GM12874 (cell line): ENCODE data around the gene CORT.

Experiments
- CTCF ChIP-seq: IDR thresholded peaks from 2 replicates; pipeline ENCODE4 v1.5.1; 2011; ENCODE audit warnings: low read depth, mild to moderate bottlenecking, control low read depth, low read length, moderate library complexity; ENCODE audit not compliant: insufficient read depth

The CORT gene, protein sequence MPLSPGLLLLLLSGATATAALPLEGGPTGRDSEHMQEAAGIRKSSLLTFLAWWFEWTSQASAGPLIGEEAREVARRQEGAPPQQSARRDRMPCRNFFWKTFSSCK

DNA sequence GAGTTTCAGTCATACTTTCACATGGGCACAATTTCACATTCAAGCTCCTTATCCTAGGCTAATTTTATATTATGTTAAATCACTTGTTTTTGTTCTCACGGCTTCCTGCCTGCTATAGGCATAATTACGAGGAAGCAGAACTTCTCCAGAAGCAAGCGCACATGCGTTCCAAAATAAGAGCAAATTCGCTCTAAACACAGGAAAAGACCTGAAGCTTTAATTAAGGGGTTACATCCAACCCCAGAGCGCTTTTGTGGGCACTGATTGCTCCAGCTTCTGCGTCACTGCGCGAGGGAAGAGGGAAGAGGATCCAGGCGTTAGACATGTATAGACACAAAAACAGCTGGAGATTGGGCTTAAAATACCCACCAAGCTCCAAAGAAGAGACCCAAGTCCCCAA is at the start of gene CORT:
TSS of gene CORT (plus strand) at position 281 of the 400 bp plus-strand sequence. CDS start 193 bp downstream, outside the sequence.
- no peak for TF ChIP-seq CTCF

DNA sequence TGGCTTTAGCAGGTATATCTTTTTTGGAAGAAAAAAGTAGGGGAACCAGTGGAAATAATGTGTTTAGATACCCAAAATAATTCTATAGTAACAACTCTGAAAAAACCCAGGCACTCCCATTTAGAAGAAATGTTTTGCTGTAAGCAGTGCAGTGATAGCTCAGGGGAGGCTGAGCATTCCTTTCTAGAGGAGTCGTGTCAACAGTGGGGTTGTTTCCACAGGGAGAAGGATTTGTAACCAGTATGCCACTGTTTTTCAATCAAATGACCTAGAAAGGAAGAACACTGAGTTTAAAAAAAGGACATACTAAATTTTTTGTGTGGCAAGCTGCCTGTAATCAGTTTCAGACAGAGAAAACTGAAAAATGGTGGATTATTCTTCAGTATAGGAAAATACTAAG is 48.5 kb upstream of the CORT start:
- no peak for TF ChIP-seq CTCF

DNA sequence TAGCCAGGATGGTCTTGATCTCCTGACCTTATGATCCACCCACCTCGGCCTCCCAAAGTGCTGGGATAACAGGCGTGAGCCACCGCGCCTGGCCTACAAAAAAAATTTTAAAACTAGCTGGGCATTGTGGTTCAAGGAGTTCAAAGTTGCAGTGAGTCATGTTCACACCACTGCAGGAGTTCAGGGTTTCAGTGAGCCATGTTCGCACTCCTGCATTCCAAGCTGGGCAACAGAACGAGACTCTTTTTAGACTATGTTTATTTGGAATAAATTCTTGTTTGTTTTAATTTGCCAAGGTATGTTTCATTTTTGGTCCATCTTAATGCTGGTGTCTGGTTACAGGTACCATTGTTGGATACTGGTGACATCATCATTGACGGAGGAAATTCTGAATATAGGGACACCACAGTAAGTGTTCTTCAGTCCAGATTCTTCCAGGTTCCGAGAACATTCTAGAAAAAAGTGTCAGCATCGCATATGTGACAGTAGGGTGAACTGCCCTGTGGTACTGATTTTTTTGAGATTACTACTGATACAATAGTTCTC is 47.0 kb upstream of the CORT start:
- no peak for TF ChIP-seq CTCF

DNA sequence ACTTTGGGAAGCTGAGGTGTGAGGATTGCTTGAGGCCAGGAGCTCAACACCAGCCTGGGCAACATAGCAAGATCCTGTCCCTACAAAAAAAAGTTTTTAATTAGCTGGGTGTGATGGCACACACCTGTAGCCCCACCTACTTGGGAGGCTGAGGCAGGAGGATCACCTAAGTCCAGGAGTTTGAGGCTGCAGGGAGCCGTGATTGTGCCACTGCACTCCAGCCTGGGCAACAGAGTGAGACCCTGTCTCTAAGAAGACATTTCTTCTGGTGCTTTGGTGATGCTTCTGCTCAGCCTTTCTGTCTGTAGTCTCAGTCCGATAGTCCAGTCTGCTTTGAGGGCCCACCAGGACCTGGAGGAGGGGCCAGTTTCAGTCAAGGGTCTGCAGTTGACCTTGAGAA is 42.6 kb upstream of the CORT start:
- TF ChIP-seq CTCF: no peak

DNA sequence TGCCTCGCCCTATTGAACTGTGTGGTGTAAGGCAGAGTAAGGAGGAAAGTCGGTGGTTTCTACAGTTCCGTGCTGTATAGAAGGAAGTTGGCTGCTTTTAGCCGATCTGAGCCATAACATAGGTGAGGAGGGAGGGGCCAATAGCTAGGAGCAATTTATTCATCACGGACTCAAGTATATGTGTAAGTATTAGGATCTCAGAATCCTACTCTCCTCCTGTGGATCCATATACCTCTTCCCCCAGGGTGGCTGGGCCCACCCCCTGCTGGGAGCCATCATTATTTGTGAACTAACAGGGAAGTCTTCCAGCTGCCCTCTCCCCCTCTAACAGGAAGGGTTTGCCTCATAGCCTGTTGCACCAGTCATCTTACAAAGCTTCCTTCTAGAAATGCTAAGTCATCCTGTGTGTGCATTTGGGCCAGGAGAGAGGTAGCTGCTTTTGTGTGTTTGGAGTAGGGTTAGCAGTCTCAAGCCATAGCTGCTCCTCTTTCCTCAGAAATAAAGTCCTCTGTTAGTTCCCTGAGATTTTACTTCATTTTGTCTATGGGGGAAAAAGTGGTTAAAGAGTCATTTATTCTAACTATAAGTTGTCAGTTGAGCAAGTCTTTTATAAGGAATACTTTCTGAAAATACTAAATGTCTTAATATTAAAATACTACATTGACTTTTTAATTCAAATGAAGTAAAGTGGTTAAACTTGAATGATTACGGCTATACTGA is 34.5 kb upstream of the CORT start:
- no peak for TF ChIP-seq CTCF

- TF ChIP-seq CTCF: no peak
These were observed 30.5 kb upstream of the CORT start for GRCh38 chr1:10419351-10419750.

GRCh38 chr1:10421637-10422036 is 28.2 kb upstream of the CORT start:
- TF ChIP-seq CTCF: no peak
